CD4-positive, alpha-beta T cell treated with Interleukin-6 for 4 hours (primary cell): ENCODE measurements around the gene DNASE1L3.
"Not testable (repeated sequence)": the region's sequence is repeated elsewhere in the genome, so short reads cannot be mapped to it uniquely, and the experiment has no call there.

ENCODE experiments used
- DNase-seq: peaks from one replicate; pipeline ENCODE4 v3.0.0-alpha.2; 2020; ENCODE audit warnings: mixed read lengths

DNASE1L3 gene

GRCh38 chr3:58234516-58234931 is 23.8 kb upstream of the DNASE1L3 start:
- no peak for DNase-seq

DNA sequence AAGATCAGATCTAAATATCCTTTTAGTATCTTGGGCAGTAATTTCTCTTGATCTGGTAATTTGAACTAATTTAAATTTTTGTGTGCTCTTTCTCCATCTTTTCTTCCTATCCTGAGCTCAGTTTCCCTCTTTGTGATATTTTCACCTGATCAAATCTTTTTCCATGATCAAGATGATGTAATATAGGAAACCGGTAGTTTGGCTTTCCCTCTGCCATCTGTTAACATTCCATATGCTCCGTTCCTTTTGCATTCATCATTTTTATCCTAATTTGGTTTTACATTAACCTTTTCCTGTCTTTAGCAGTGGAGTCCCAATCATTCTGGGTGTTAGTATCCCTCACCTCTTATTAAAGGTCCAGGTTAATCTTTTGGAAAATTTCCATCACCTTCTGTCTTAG is 20.9 kb upstream of the DNASE1L3 start:
- DNase-seq: no peak

DNA sequence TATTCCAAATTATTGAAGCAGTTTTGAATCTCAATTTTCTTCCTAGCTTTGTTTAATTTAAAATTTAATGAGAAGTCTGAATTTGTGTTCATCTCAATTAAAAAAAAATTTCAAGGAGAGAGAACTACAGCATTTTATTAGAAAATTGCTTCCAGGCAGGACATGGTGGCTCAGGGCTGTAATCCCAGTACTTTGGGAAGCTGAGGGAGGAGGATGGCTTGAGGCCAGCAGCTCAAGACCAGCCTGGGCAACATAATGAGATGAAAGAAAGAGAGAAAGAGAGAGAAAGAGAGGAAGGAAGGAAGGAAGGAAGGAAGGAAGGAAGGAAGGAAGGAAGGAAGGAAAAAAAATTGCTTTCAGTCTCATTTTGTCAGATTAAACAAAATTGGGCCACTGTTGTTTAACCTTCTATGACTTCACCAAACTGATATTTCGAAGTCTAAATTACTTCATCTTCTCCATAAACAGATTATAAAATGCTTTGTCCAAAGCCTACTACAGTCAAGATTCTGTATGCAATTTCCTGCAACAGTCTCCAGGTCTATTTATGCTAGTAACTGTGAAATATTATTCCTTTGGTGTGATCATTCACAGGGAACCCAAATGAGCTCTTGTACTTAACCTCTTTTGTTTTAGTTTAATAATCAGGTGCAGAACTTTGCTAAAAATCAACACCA is 20.2 kb upstream of the DNASE1L3 start:
- no peak for DNase-seq

DNA sequence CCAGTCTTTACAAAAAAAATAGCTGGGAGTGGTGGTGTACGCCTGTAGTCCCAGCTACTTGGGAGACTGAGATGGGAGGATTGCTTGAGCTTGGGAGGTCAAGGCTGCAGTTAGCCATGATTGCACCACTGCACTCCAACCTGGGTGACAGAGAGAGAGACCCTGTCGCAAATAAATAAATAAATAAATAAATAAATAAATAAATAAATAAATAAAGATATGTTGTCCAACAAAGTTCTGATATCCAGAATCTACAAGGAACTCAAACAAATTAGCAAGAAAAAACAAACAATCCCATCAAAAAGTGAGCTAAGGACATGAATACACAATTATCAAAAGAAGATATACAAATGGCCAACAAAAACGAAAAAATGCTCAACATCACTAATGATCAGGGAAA is 17.2 kb upstream of the DNASE1L3 start:
- DNase-seq: not testable (repeated sequence)

DNA sequence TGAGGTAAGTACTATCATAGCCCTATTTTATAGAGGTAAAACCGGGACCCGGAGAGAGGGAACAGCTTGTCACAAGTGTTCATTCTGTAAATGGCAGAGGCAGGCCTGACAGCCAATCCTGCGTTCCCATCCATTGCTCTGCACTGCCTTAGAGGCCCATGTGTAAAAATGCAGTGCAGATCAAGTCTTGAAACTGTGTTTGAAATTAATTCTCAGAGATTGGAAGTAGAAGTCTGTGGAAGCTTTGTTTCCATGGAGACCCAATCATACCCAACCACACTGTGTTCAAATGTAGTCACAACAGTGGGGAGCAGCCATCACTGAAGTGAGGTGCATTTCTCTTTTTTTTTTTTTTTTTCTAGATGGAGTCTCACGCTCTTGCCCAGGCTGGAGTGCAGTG is 13.1 kb upstream of the DNASE1L3 start:
- DNase-seq: no peak

GRCh38 chr3:58222161-58222724 is 11.5 kb upstream of the DNASE1L3 start:
- DNase-seq: no peak

DNA sequence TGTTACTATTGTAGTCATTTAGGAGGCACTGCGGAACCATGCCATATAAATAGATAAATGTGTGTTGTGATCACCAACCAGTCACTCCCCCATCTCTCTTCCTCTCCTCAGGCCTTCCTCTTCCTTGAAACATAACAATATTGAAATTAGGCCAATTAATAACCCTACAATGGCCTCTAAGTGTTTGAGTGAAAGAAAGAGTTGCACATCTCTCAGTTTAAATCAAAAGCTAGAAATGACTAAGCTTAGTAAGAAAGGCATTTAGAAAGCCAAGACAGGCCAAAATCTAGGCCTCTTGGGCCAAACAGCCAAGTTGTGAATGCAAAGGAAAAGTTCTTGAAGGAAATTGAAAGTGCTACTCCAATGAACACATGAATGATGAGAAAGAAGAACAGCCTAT is 8.1 kb upstream of the DNASE1L3 start:
- no peak for DNase-seq

- peak; percentile 67 for DNase-seq
Observed at GRCh38 chr3:58217209-58217811, 6.5 kb upstream of the DNASE1L3 start.

GRCh38 chr3:58216496-58217195 is 5.9 kb upstream of the DNASE1L3 start:
- DNase-seq: no peak

GRCh38 chr3:58215317-58216025 is 4.7 kb upstream of the DNASE1L3 start:
- no peak for DNase-seq

- no peak for DNase-seq
Observed at GRCh38 chr3:58214484-58215316, 3.9 kb upstream of the DNASE1L3 start.

GRCh38 chr3:58209933-58210332 is 839 bp downstream of the DNASE1L3 start:
- no peak for DNase-seq

DNA sequence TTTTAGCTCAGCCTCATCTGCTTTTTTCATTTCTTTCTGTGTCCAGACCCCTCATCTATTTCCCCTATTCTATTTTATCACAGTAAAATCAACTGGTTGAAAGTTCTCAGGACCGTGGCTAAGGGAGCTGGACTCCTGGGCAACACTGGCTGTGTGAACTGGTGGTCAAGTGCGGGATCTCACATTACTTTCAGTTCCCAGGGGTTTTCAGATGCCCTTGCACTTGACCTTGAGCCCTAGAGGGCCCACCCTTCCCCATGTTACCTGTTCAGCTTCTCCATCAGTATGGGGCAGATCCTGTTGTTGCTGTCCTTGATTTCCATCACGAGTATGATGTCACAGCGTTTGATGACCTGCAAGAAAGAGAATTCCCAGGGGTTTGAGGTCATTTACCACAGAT is 2.8 kb downstream of the DNASE1L3 start:
- DNase-seq: no peak

GRCh38 chr3:58206406-58207011 is 4.3 kb downstream of the DNASE1L3 start:
- peak; percentile 13 for DNase-seq

DNA sequence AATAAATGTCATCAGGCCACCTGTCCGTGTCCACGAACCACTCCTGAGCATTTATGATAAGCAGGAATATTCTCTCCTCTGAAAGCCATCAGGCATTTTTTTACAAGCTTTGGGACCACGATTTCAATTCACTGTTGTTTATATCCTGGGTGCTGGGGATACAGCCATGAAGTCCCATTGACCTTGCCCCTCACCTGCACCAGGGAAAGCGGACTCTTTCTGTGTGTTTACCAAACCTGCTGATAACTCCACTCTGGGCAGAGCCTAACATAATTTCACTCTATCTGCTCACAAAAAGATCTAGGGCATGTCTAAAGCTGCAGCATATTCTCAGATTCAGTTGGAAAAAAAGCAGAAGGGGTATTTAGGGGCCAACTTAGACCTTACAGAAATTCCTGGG is 4.8 kb downstream of the DNASE1L3 start:
- no peak for DNase-seq

GRCh38 chr3:58204720-58205119 is 6.1 kb downstream of the DNASE1L3 start:
- no peak for DNase-seq

DNA sequence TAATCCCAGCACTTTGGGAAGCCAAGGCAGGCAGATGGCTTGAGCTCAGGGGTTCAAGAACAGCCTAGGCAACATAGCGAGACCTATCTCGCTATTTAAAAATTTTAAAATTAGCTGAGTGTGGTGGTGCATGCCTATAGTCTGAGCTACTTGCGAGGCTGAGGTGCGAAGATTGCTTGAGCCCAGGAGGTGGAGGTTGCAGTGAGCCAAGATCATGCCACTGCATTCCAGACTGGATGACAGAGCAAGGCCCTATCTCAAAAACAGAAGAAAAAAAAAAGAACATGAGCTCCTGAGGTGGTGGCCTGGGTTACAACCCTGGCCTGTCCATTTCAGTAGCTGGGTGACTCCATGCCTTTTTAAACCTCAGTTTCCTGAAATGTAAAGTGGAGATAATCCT is 7.2 kb downstream of the DNASE1L3 start:
- DNase-seq: no peak

- DNase-seq: no peak
Observed at GRCh38 chr3:58202917-58203360, 7.8 kb downstream of the DNASE1L3 start.

- DNase-seq: not testable (repeated sequence)
Observed at GRCh38 chr3:58201451-58201850, 9.3 kb downstream of the DNASE1L3 start.

- DNase-seq: no peak
Observed at GRCh38 chr3:58200846-58201355, 9.9 kb downstream of the DNASE1L3 start.

- DNase-seq: no peak
Observed at GRCh38 chr3:58200121-58200709, 10.6 kb downstream of the DNASE1L3 start.
